Fibroblast of lung (primary cell): ENCODE results near the gene MAPK13. TPM values are rescaled to one million over a fixed set of nuclear protein-coding genes. Genes with fewer than 3 reads are reported as not detected.

ENCODE experiments used
- DNase-seq, 2 donors: peaks; one replicate each; pipeline versions ENCODE4 v3.0.0 to v3.0.0-alpha.2; 2010; ENCODE audit warnings: low read depth in 2 of 2
- H2AFZ ChIP-seq: 2 replicates; pipeline ENCODE4 v1.5.1; 2012; ENCODE audit warnings: low read length, control low read depth, inconsistent platforms
- H3K27ac ChIP-seq: 2 replicates; pipeline ENCODE4 v1.5.1; 2011; ENCODE audit warnings: low read length, control low read depth; ENCODE audit not compliant: insufficient read depth
- H3K27me3 ChIP-seq: 2 replicates; pipeline ENCODE4 v1.5.1; 2011; ENCODE audit warnings: mild to moderate bottlenecking, low read length; ENCODE audit not compliant: control insufficient read depth, insufficient read depth
- H3K36me3 ChIP-seq: 2 replicates; pipeline ENCODE4 v1.5.1; 2011; ENCODE audit warnings: low read length; ENCODE audit not compliant: control insufficient read depth, insufficient read depth
- H3K4me1 ChIP-seq: 2 replicates; pipeline ENCODE4 v1.5.1; 2011; ENCODE audit warnings: low read length; ENCODE audit not compliant: control insufficient read depth, insufficient read depth; ENCODE audit errors: extremely low read depth
- H3K4me2 ChIP-seq: 2 replicates; pipeline ENCODE4 v1.5.1; 2011; ENCODE audit warnings: low read length, control low read depth; ENCODE audit not compliant: insufficient read depth; ENCODE audit errors: extremely low read depth
- H3K4me3 ChIP-seq, 4 experiments: fragments of 200-600 bp in 1 of 4; sonication (generic) in 1 of 4; replicated peaks in 1 of 4; 2 replicates each; pipeline ENCODE4 v1.5.1; 2011 to 2016; ENCODE audit warnings: low read length in 4 of 4, low read depth in 3 of 4, mild to moderate bottlenecking in 3 of 4, control low read depth in 2 of 4, inconsistent platforms in 1 of 4, mixed read lengths in 1 of 4; ENCODE audit not compliant: insufficient read depth in 1 of 4; ENCODE audit errors: control extremely low read depth in 1 of 4
- H3K79me2 ChIP-seq: 2 replicates; pipeline ENCODE4 v1.5.1; 2012; ENCODE audit warnings: mild to moderate bottlenecking, low read length, inconsistent platforms; ENCODE audit not compliant: control insufficient read depth, insufficient read depth
- H3K9ac ChIP-seq: 2 replicates; pipeline ENCODE4 v1.5.1; 2011; ENCODE audit warnings: mild to moderate bottlenecking, low read length, control low read depth; ENCODE audit not compliant: insufficient read depth
- H3K9me3 ChIP-seq: 2 replicates; pipeline ENCODE4 v1.5.1; 2012; ENCODE audit warnings: low read depth, low read length; ENCODE audit not compliant: control insufficient read depth, insufficient read depth
- H4K20me1 ChIP-seq: 2 replicates; pipeline ENCODE4 v1.5.1; 2011; ENCODE audit warnings: low read length; ENCODE audit not compliant: control insufficient read depth, insufficient read depth; ENCODE audit errors: extremely low read depth
- EZH2 ChIP-seq: IDR thresholded peaks from 2 replicates; pipeline ENCODE4 v1.5.1; 2012; ENCODE audit warnings: low read length, control low read depth, mild to moderate bottlenecking; ENCODE audit errors: missing control alignments
- polyA plus RNA-seq, 2 donors: library from polyadenylated mRNA; depleted of rRNA in 1 of 2; stranded (reverse) in 1 of 2; unstranded in 1 of 2; fragments of >200 nt; gene quantifications; 2 replicates each; pipeline ENCODE4 v1.2.1, GENCODE V29; 2011 to 2012; ENCODE audit warnings: missing spikeins in 1 of 2
- total RNA-seq: library from RNA; depleted of rRNA; stranded (reverse); fragments of >200 nt; gene quantifications from 2 replicates; pipeline ENCODE4 v1.2.1, GENCODE V29; 2014
- TF ChIP-seq, protein P1 (sequence below), 2 donors: IDR thresholded peaks in 1 of 2; conservative IDR thresholded peaks in 1 of 2; 1 replicate in 1 of 2; 2 replicates in 1 of 2; pipeline ENCODE4 v1.5.1; 2011 to 2012; ENCODE audit warnings: low read length in 2 of 2, control low read depth in 1 of 2, inconsistent platforms in 1 of 2, low read depth in 1 of 2, mild to moderate bottlenecking in 1 of 2

The MAPK13 gene
- total and polyA plus RNA-seq, 2 donors (not counting 1 experiment from before 2014, with no cell fraction given), result 3.0 to 7.6 TPM

DNA sequence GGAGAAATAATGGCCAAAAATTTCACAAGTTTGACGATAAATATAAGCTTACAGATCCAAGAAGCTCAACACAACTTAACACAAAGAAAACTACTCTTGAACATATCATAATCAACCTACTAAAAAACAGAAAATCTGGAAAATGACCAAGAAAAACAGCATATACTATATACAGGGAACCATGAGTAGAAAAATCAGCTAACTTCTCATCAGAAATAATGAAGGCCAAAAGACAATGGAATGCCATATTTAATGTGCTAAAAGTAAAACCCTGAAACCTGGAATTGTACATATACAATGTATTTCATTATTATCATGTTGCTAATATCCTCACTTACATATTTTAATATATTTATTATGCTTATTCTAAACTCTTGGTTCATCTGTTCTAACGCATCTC, 25.3 kb downstream of the MAPK13 start:
- Histone ChIP-seq H3K79me2 (no peaks in the 10 kb centered on the region), H3K4me3 (no peak overlapping the region), H3K27ac (no peak overlapping the region), H4K20me1 (no peaks in the 10 kb centered on the region), H3K9ac (no peak overlapping the region), H3K4me1 (no peaks in the 10 kb centered on the region), H3K27me3 (no peaks in the 10 kb centered on the region), H2AFZ (no peak overlapping the region), H3K9me3 (no peaks in the 10 kb centered on the region), H3K36me3 (no peaks in the 10 kb centered on the region), H3K4me2 (no peak overlapping the region)
- no peak for DNase-seq
- TF ChIP-seq, protein P1, sequence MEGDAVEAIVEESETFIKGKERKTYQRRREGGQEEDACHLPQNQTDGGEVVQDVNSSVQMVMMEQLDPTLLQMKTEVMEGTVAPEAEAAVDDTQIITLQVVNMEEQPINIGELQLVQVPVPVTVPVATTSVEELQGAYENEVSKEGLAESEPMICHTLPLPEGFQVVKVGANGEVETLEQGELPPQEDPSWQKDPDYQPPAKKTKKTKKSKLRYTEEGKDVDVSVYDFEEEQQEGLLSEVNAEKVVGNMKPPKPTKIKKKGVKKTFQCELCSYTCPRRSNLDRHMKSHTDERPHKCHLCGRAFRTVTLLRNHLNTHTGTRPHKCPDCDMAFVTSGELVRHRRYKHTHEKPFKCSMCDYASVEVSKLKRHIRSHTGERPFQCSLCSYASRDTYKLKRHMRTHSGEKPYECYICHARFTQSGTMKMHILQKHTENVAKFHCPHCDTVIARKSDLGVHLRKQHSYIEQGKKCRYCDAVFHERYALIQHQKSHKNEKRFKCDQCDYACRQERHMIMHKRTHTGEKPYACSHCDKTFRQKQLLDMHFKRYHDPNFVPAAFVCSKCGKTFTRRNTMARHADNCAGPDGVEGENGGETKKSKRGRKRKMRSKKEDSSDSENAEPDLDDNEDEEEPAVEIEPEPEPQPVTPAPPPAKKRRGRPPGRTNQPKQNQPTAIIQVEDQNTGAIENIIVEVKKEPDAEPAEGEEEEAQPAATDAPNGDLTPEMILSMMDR (conservative IDR thresholded peaks at IDR 0.05 in 1 of 2, IDR thresholded peaks at IDR 0.05 in 1 of 2; ENCODE audit: low read depth in 1 of 2, low read length in 2 of 2), result no peak
- TF ChIP-seq EZH2, result no peak

DNA sequence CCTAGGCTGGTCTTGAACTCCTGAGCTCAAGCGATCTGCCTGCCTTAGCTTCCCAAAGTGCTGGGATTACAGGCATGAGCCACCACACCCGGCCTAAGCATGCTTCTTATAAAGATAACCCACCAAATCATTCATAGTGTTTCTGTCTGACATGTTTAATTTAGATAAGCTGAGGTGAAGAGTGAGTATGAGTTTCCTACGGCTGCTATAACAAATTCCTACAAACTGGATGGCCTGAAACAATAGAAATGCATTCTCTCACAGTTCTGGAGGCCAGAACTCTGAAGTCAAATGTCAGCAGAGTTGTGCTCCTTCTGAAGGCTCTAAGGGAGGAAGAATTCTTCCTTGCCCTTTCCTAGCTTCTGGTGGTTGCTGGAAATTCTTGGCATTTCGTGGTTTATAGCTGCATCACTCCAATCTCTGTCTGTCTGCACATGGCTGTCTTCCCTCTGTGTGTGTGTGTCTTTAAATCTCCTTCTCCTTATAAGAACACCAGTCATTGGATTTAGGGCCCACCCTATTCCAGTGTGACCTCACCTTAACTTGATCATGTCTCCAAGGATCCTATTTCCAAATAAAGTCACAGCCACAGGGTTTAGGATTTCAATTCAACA, 29.9 kb downstream of the MAPK13 start:
- no peaks in the 10 kb centered on the region for H3K27me3 ChIP-seq
- no peak overlapping the region for H2AFZ ChIP-seq
- H3K4me2 ChIP-seq, result no peak overlapping the region
- no peaks in the 10 kb centered on the region for H3K79me2 ChIP-seq
- no peak overlapping the region for H3K4me3 ChIP-seq
- H3K4me1 ChIP-seq, result no peaks in the 10 kb centered on the region
- H3K9ac ChIP-seq, result no peak overlapping the region
- DNase-seq, result peak; percentile 43 to 69
- no peak overlapping the region for H3K27ac ChIP-seq
- H3K36me3 ChIP-seq, result no peaks in the 10 kb centered on the region
- no peaks in the 10 kb centered on the region for H3K9me3 ChIP-seq
- TF ChIP-seq, protein P1 (conservative IDR thresholded peaks at IDR 0.05 in 1 of 2, IDR thresholded peaks at IDR 0.05 in 1 of 2; ENCODE audit: low read depth in 1 of 2, low read length in 2 of 2), result no peak
- no peak for TF ChIP-seq EZH2
- H4K20me1 ChIP-seq, result no peaks in the 10 kb centered on the region

DNA sequence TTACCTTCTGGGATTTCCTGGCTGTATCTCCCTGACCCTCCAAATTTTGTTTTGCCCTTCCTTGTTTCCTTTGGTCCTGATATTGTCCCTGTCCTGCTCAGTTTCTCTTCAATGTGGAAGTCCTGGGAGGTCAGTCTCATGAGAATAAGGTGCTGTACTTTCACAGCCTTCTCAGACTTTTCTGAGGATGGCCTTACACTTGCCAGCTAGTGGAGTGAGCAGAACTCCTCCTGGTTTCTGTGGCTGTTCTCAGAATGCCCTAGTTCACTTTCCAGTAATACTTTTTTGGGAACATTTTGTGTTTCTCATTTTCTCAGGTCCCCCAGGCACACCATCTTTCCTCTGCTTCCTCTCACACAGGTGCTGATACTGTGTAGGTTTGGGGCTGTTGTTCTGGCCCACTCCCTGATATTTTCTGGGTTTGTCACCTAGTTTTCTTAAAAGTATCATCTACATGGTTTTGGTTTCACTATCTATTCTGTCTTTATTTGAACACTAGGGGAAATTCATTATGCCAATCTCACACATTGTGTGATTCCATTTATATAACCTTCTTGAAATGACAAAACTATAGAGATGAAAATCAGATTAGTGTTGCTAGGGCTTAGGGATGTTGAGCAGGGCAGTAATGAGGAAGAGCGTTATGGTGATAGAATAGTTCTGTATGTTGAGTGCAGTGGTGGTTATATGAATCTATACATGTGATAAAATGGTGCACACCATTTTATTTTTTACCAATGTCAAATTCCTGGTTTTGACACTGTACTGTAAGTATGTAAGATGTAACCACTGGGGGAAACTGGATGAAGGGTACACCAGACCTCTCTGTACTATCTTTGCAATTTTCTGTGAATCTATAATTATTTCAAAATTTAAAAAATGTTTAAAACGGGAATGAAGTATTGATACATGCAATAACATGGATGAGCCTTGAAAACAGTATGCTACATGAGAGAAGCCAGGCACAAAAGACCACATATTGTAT, 39.0 kb downstream of the MAPK13 start:
- Histone ChIP-seq H3K4me3 (no peak overlapping the region), H3K36me3 (no peaks in the 10 kb centered on the region), H3K9me3 (no peaks in the 10 kb centered on the region), H3K9ac (no peak overlapping the region), H2AFZ (no peak overlapping the region), H3K79me2 (no peaks in the 10 kb centered on the region), H3K27ac (no peak overlapping the region), H4K20me1 (no peaks in the 10 kb centered on the region), H3K27me3 (peaks cover 3% of the 10 kb centered on the region), H3K4me1 (no peaks in the 10 kb centered on the region), H3K4me2 (no peak overlapping the region)
- DNase-seq, result no peak
- no peak for TF ChIP-seq EZH2
- TF ChIP-seq, protein P1 (conservative IDR thresholded peaks at IDR 0.05 in 1 of 2, IDR thresholded peaks at IDR 0.05 in 1 of 2; ENCODE audit: low read depth in 1 of 2, low read length in 2 of 2), result no peak
